Astrocyte (in vitro differentiated cells and primary cell): ENCODE results near the gene GOLGA6C. TPM values are rescaled to one million over a fixed set of nuclear protein-coding genes. Genes with fewer than 3 reads are reported as not detected.
"Not testable (repeated sequence)": the region's sequence is repeated elsewhere in the genome, so short reads cannot be mapped to it uniquely, and the experiment has no call there.

Source experiments
- DNase-seq: peaks from one replicate; pipeline ENCODE4 v3.0.0-alpha.2; 2010; ENCODE audit warnings: low read depth
- FAIRE-seq: peaks from 2 replicates; lab custom pipeline; 2011; peaks lifted over from hg19 to GRCh38; lab: Jason Lieb, UNC
- H2AFZ ChIP-seq: 2 replicates; pipeline ENCODE4 v1.6.0; 2012; ENCODE audit warnings: low read depth, low read length, inconsistent platforms
- H3K27ac ChIP-seq: 2 replicates; pipeline ENCODE4 v1.5.1; 2011; ENCODE audit warnings: low read depth, low read length, inconsistent platforms
- H3K27me3 ChIP-seq: 2 replicates; pipeline ENCODE4 v1.6.0; 2011; ENCODE audit warnings: low read length, inconsistent platforms; ENCODE audit not compliant: insufficient read depth
- H3K36me3 ChIP-seq: 2 replicates; pipeline ENCODE4 v1.5.1; 2011; ENCODE audit warnings: low read length, inconsistent platforms; ENCODE audit not compliant: insufficient read depth
- H3K4me1 ChIP-seq: 2 replicates; pipeline ENCODE4 v1.5.1; 2011; ENCODE audit warnings: low read length, inconsistent platforms; ENCODE audit not compliant: insufficient read depth
- H3K4me2 ChIP-seq: 2 replicates; pipeline ENCODE4 v1.6.0; 2012; ENCODE audit warnings: low read length, inconsistent platforms
- H3K4me3 ChIP-seq: 2 replicates; pipeline ENCODE4 v1.5.1; 2011; ENCODE audit warnings: low read depth, mild to moderate bottlenecking, low read length, inconsistent platforms; ENCODE audit not compliant: insufficient read depth
- H3K79me2 ChIP-seq: 2 replicates; pipeline ENCODE4 v1.6.0; 2012; ENCODE audit warnings: mild to moderate bottlenecking, low read length, inconsistent platforms; ENCODE audit not compliant: insufficient read depth
- H3K9ac ChIP-seq: 2 replicates; pipeline ENCODE4 v1.6.0; 2012; ENCODE audit warnings: mild to moderate bottlenecking, low read length, inconsistent platforms
- H3K9me3 ChIP-seq: 2 replicates; pipeline ENCODE4 v1.5.1; 2012; ENCODE audit warnings: low read depth, mild to moderate bottlenecking, low read length, inconsistent platforms; ENCODE audit not compliant: insufficient read depth
- H4K20me1 ChIP-seq: 2 replicates; pipeline ENCODE4 v1.6.0; 2012; ENCODE audit warnings: low read length, inconsistent platforms; ENCODE audit not compliant: insufficient read depth
- H3K27ac Mint-ChIP-seq: one replicate; pipeline ENCODE4 v1.8.0; 2021; ENCODE audit warnings: mild to moderate bottlenecking, mixed read lengths; ENCODE audit not compliant: unreplicated experiment
- H3K27me3 Mint-ChIP-seq: one replicate; pipeline ENCODE4 v1.8.0; 2021; ENCODE audit warnings: low read depth, mixed read lengths; ENCODE audit not compliant: unreplicated experiment
- H3K36me3 Mint-ChIP-seq: one replicate; pipeline ENCODE4 v1.8.0; 2021; ENCODE audit warnings: low read depth, mixed read lengths; ENCODE audit not compliant: unreplicated experiment
- H3K4me1 Mint-ChIP-seq: one replicate; pipeline ENCODE4 v1.8.0; 2021; ENCODE audit warnings: low read depth, mixed read lengths; ENCODE audit not compliant: unreplicated experiment
- H3K4me3 Mint-ChIP-seq: one replicate; pipeline ENCODE4 v1.8.0; 2021; ENCODE audit warnings: mild to moderate bottlenecking, moderate library complexity, mixed read lengths; ENCODE audit not compliant: unreplicated experiment
- H3K9me3 Mint-ChIP-seq: one replicate; pipeline ENCODE4 v1.8.0; 2021; ENCODE audit warnings: mild to moderate bottlenecking, mixed read lengths; ENCODE audit not compliant: unreplicated experiment
- EZH2 ChIP-seq: IDR thresholded peaks from 2 replicates; pipeline ENCODE4 v1.6.1; 2012; ENCODE audit warnings: mild to moderate bottlenecking, low read length, inconsistent platforms; ENCODE audit not compliant: insufficient read depth
- total RNA-seq: library from RNA; stranded (reverse); gene quantifications from 2 replicates; pipeline ENCODE4 v1.2.1, GENCODE V29; 2021
- TF ChIP-seq, protein P1 (sequence below): IDR thresholded peaks from 2 replicates; pipeline ENCODE4 v1.5.1; 2011; ENCODE audit warnings: low read depth, mild to moderate bottlenecking, inconsistent platforms, low read length, moderate library complexity; ENCODE audit not compliant: insufficient read depth

GOLGA6C gene
- total RNA-seq, 1 donor from 2014 or later, result not detected

DNA sequence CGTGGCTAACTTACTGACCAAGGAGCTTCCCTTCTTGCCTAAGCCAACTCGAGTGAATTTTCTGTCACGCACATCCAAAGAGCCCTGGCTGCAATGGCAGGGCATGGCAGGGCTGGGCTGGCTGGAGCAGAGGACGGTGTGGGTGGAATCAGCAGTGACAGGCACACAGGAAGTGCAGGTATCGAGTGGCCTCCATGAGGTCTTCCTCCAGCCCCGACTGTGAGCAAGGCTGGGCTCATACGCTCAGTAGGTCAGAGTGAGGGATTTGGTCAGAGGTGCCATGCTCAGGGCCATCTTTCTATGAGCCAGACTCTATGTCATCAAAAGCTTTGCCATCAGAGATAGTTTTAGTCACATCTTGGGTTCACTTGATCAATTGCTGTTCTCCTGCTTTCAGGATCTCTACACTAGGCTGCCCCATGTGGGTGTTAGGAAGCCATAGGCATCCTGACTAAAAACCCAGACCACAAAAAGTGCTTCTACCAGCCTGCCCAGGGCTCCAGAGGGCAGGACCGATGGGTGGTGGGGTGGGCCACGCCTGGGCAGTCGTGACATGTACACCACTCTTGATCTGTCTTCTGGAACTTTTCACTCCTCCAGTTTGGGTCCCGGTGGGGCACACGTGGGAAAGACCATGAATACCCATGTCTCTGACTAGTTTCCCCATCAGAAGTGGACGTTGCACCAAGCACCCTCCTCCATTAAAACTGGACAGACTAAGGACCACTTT is 55.1 kb downstream of the GOLGA6C start:
- Mint-ChIP-seq H3K4me3 (no peak overlapping the region), H3K36me3 (peaks cover 5% of the 10 kb centered on the region), H3K4me1 (peaks cover 9% of the 10 kb centered on the region), H3K27me3 (peaks cover 25% of the 10 kb centered on the region), H3K9me3 (peaks cover 6% of the 10 kb centered on the region), H3K27ac (no peak overlapping the region)
- H3K4me1 ChIP-seq, result no peaks in the 10 kb centered on the region
- H3K9me3 ChIP-seq, result no peaks in the 10 kb centered on the region
- H3K79me2 ChIP-seq, result no peaks in the 10 kb centered on the region
- DNase-seq (no peak), FAIRE-seq (no peak)
- TF ChIP-seq, protein P1, sequence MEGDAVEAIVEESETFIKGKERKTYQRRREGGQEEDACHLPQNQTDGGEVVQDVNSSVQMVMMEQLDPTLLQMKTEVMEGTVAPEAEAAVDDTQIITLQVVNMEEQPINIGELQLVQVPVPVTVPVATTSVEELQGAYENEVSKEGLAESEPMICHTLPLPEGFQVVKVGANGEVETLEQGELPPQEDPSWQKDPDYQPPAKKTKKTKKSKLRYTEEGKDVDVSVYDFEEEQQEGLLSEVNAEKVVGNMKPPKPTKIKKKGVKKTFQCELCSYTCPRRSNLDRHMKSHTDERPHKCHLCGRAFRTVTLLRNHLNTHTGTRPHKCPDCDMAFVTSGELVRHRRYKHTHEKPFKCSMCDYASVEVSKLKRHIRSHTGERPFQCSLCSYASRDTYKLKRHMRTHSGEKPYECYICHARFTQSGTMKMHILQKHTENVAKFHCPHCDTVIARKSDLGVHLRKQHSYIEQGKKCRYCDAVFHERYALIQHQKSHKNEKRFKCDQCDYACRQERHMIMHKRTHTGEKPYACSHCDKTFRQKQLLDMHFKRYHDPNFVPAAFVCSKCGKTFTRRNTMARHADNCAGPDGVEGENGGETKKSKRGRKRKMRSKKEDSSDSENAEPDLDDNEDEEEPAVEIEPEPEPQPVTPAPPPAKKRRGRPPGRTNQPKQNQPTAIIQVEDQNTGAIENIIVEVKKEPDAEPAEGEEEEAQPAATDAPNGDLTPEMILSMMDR, result no peak
- no peak for TF ChIP-seq EZH2
- H2AFZ ChIP-seq, result no peak overlapping the region
- no peak overlapping the region for H3K27ac ChIP-seq
- no peak overlapping the region for H3K9ac ChIP-seq
- H3K27me3 ChIP-seq, result peaks cover 12% of the 10 kb centered on the region
- no peak overlapping the region for H3K4me2 ChIP-seq
- H4K20me1 ChIP-seq, result no peaks in the 10 kb centered on the region
- no peaks in the 10 kb centered on the region for H3K36me3 ChIP-seq
- H3K4me3 ChIP-seq, result no peak overlapping the region

DNA sequence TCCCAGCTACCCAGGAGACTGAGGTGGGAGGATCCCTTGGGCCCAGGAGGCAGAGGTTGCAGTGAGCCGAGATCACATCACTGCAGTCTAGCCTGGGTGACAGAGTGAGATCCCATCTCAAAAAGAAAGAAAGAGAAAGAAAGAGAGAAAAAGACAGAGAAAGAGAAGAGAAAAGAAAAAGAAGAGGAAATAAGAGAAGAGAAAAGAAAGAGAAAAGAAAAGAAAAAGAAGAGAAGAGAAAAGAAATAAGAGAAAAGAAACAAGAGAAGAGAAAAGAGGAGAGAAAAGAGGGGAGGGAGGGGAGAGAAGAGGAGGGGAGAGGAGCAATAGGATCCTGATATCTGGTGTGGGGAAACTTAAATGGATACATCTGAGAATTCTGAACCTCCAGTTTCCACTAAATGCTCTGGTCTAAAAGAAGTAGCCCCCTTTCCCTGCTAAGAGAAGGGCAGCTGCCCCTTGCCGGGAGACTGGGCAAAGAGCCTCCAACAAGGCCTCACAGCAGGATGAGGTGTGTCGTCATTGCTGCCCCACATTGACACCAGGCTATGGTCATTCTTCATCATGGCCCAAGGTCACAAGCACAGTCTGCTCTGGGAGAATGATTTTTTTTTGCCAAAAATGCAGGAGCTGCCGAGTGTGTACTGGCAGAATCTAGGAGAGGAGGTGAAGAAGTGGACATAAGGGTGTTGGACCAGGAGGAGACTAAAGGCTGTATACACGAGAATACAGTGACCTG is 56.6 kb downstream of the GOLGA6C start:
- TF ChIP-seq EZH2, result no peak
- DNase-seq, result no peak
- H3K4me1 Mint-ChIP-seq, result peaks cover 4% of the 10 kb centered on the region
- no peaks in the 10 kb centered on the region for H3K9me3 ChIP-seq
- H3K79me2 ChIP-seq, result no peaks in the 10 kb centered on the region
- no peak for FAIRE-seq
- no peak overlapping the region for H3K27ac Mint-ChIP-seq
- no peak overlapping the region for H3K4me3 Mint-ChIP-seq
- H3K4me3 ChIP-seq, result no peak overlapping the region
- H3K27me3 ChIP-seq, result peaks cover 4% of the 10 kb centered on the region
- H4K20me1 ChIP-seq, result no peaks in the 10 kb centered on the region
- H3K4me2 ChIP-seq, result no peak overlapping the region
- H3K9ac ChIP-seq, result no peak overlapping the region
- H3K4me1 ChIP-seq, result no peaks in the 10 kb centered on the region
- peaks cover 21% of the 10 kb centered on the region for H3K27me3 Mint-ChIP-seq
- no peaks in the 10 kb centered on the region for H3K36me3 ChIP-seq
- peaks cover 5% of the 10 kb centered on the region for H3K36me3 Mint-ChIP-seq
- H3K9me3 Mint-ChIP-seq, result peaks cover 6% of the 10 kb centered on the region
- H3K27ac ChIP-seq, result no peak overlapping the region
- H2AFZ ChIP-seq, result no peak overlapping the region

DNA sequence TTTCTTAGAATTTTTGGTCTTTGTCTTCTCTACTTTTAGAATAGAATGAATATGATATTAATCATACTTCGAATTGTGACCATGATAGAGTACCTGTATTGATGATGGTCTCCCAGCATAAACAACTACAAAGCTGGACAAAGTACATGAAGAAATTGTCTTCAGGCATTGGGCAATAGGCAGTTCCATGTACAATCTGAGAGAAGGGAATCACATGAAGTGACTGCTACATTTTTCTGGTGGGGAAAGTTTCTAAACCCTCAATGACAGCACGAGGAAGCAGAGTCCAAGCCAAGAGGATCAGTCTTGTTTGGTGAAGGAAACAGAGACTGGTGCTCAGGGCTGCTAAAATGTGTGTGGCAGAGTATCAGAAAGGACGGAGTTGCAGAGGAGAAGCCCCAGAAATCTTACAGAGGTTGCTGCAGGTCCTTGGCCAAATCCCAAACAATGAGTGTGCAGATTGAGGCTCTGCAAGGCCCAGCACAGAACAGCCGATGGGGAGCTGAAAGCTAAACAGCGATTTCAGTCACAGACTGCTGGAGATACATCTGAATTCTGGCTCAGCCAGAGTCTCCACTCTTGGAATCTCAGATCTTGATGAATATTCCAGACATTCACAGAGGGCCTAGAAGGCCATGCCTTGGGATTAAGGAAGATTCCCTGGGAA is 61.2 kb downstream of the GOLGA6C start:
- not testable (repeated sequence) for H3K36me3 ChIP-seq, H3K36me3 Mint-ChIP-seq, H3K4me3 Mint-ChIP-seq, H3K4me3 ChIP-seq, DNase-seq, H3K4me1 Mint-ChIP-seq, FAIRE-seq, H3K9me3 Mint-ChIP-seq, H3K27ac Mint-ChIP-seq, H3K27me3 ChIP-seq, H4K20me1 ChIP-seq, H3K4me1 ChIP-seq, H3K27ac ChIP-seq, H3K9ac ChIP-seq, H3K79me2 ChIP-seq, H3K9me3 ChIP-seq, H2AFZ ChIP-seq, H3K4me2 ChIP-seq
- H3K27me3 Mint-ChIP-seq, result peaks cover 29% of the 10 kb centered on the region

Other genes starting within 250 kb of the GOLGA6C start
- 7.3 and 7.5 TPM in 2 replicates for gene PPCDC, start 234.7 kb upstream of the GOLGA6C start, total RNA-seq
- gene C15orf39, start 56.5 kb upstream of the GOLGA6C start, total RNA-seq, result 21.6 and 21.8 TPM in 2 replicates
- not detected in 2 replicates for gene GOLGA6D, start 24.5 kb downstream of the GOLGA6C start, total RNA-seq
- 61.0 and 64.1 TPM in 2 replicates for gene COMMD4, start 77.7 kb downstream of the GOLGA6C start, total RNA-seq
- 4.9 and 5.1 TPM in 2 replicates for gene NEIL1, start 88.7 kb downstream of the GOLGA6C start, total RNA-seq
- 76.5 and 80.8 TPM in 2 replicates for gene MAN2C1, start 110.3 kb downstream of the GOLGA6C start, total RNA-seq
- gene SIN3A, start 193.4 kb downstream of the GOLGA6C start, total RNA-seq, result 49.9 and 54.0 TPM in 2 replicates